Naive thymus-derived CD4-positive, alpha-beta T cell (primary cell): ENCODE results near the gene SYCP2L. TPM values are rescaled to one million over a fixed set of nuclear protein-coding genes. Genes with fewer than 3 reads are reported as not detected.
"Not testable (repeated sequence)": the region's sequence is repeated elsewhere in the genome, so short reads cannot be mapped to it uniquely, and the experiment has no call there.

Experiments
- ATAC-seq: fragments of 150-1000 bp; cut with Tn5 transposase; 2 replicates; pipeline ENCODE4 v1.10.0; 2021; ENCODE audit warnings: mild to moderate bottlenecking, moderate library complexity
- CTCF ChIA-PET: fragments of 350-600 bp; sonication (Branson Sonifier 250); formaldehyde crosslinking; loops from one replicate; lab custom pipeline; 2021; ENCODE audit warnings: antibody characterized with exemption; lab: Charles Lee
- POLR2A ChIA-PET: fragments of 350-600 bp; sonication (Branson Sonifier 250); formaldehyde crosslinking; loops from one replicate; lab custom pipeline; 2021; ENCODE audit warnings: antibody characterized with exemption, inconsistent platforms; lab: Charles Lee
- DNase-seq, 9 donors: peaks; one replicate each; pipeline versions ENCODE4 v3.0.0 to v3.0.0-alpha.2; 2020 to 2022; ENCODE audit warnings: mixed read lengths in 1 of 9
- H3K27ac ChIP-seq: one replicate; pipeline ENCODE4 v1.7.0; 2013; ENCODE audit warnings: mild to moderate bottlenecking, low read depth, low read length, moderate library complexity
- H3K27me3 ChIP-seq, 2 donors: one replicate each; pipeline ENCODE4 v1.7.0; 2013; ENCODE audit warnings: low read length in 2 of 2, mild to moderate bottlenecking in 2 of 2, moderate library complexity in 2 of 2; ENCODE audit not compliant: control insufficient read depth in 2 of 2, insufficient read depth in 2 of 2
- H3K36me3 ChIP-seq, 3 experiments: 1 replicate in 2 of 3; 2 replicates in 1 of 3; pipeline ENCODE4 v1.7.0; 2013; ENCODE audit warnings: low read length in 3 of 3, mild to moderate bottlenecking in 3 of 3, moderate library complexity in 1 of 3; ENCODE audit not compliant: insufficient read depth in 3 of 3, control insufficient read depth in 2 of 3
- H3K4me1 ChIP-seq, 2 donors: one replicate each; pipeline ENCODE4 v1.7.0; 2013; ENCODE audit warnings: low read length in 2 of 2, mild to moderate bottlenecking in 2 of 2, moderate library complexity in 1 of 2; ENCODE audit not compliant: control insufficient read depth in 2 of 2, insufficient read depth in 2 of 2
- H3K4me3 ChIP-seq: 2 replicates; pipeline ENCODE4 v1.7.0; 2013; ENCODE audit warnings: mild to moderate bottlenecking, low read length
- H3K9me3 ChIP-seq, 3 experiments: 1 replicate in 2 of 3; 2 replicates in 1 of 3; pipeline ENCODE4 v1.7.0; 2013; ENCODE audit warnings: low read length in 3 of 3; ENCODE audit not compliant: control insufficient read depth in 2 of 3
- H3K27ac Mint-ChIP-seq, 9 donors: one replicate each; pipeline ENCODE4 v1.8.0; 2020 to 2022; ENCODE audit warnings: mixed read lengths in 9 of 9, mild to moderate bottlenecking in 8 of 9, moderate library complexity in 5 of 9, inconsistent platforms in 2 of 9
- H3K27me3 Mint-ChIP-seq, 5 donors: one replicate each; pipeline ENCODE4 v1.8.0; 2021 to 2022; ENCODE audit warnings: mixed read lengths in 5 of 5, mild to moderate bottlenecking in 1 of 5
- H3K36me3 Mint-ChIP-seq, 5 donors: one replicate each; pipeline ENCODE4 v1.8.0; 2020 to 2022; ENCODE audit warnings: mixed read lengths in 5 of 5, mild to moderate bottlenecking in 3 of 5, inconsistent platforms in 1 of 5
- H3K4me1 Mint-ChIP-seq, 7 donors: one replicate each; pipeline ENCODE4 v1.8.0; 2020 to 2022; ENCODE audit warnings: mixed read lengths in 7 of 7, mild to moderate bottlenecking in 3 of 7, inconsistent platforms in 1 of 7
- H3K4me3 Mint-ChIP-seq, 10 donors: one replicate each; pipeline ENCODE4 v1.8.0; 2020 to 2022; ENCODE audit warnings: mild to moderate bottlenecking in 10 of 10, mixed read lengths in 10 of 10, moderate library complexity in 6 of 10, inconsistent platforms in 2 of 10
- H3K9me3 Mint-ChIP-seq, 11 donors: one replicate each; pipeline ENCODE4 v1.8.0; 2020 to 2022; ENCODE audit warnings: mixed read lengths in 11 of 11, mild to moderate bottlenecking in 4 of 11, inconsistent platforms in 1 of 11, moderate library complexity in 1 of 11
- intact Hi-C, 2 donors: fragments of 100-400 bp; cut with micrococcal nuclease; formaldehyde crosslinking; loops; one replicate each; pipeline ENCODE4 v1.15.1; 2023
- polyA plus RNA-seq, 2 donors: library from polyadenylated mRNA; unstranded; fragments of 300-500 nt; fragmentation: Illumina TruSeq; gene quantifications; one replicate each; pipeline ENCODE4 v1.2.3, GENCODE V29; 2021
- total RNA-seq, 6 experiments: library from RNA in 5 of 6; stranded (reverse) in 5 of 6; gene quantifications; 1 replicate in 5 of 6; 2 replicates in 1 of 6; pipeline ENCODE4 v1.2.3 and lab custom pipeline; 2021 to 2026

The SYCP2L gene
- total and polyA plus RNA-seq, 7 experiments from 2014 or later: 0.20 to 0.40 TPM; not detected in 5

- Mint-ChIP-seq H3K4me3 (no peak overlapping the region), H3K9me3 (peaks cover 0 to 2% (median 0%) of the 10 kb centered on the region in 11 donors), H3K27ac (no peak overlapping the region), H3K4me1 (no peaks in the 10 kb centered on the region), H3K36me3 (no peaks in the 10 kb centered on the region), H3K27me3 (peaks cover under 1 to 30% (median 11%) of the 10 kb centered on the region in 5 donors)
- intact Hi-C loops: no loop called here
- CTCF ChIA-PET: no interaction called here
- Histone ChIP-seq H3K36me3 (no peaks in the 10 kb centered on the region), H3K4me1 (no peaks in the 10 kb centered on the region), H3K9me3 (no peaks in the 10 kb centered on the region), H3K27ac (no peak overlapping the region), H3K4me3 (no peak overlapping the region), H3K27me3 (no peaks in the 10 kb centered on the region)
- DNase-seq (no peak), ATAC-seq (no peak)
- POLR2A ChIA-PET: no interaction called here
Observed at GRCh38 chr6:10874207-10874606, 12.6 kb upstream of the SYCP2L start.

- ATAC-seq (no peak), DNase-seq (no peak)
- no peaks in the 10 kb centered on the region for H3K9me3 ChIP-seq
- no peak overlapping the region for H3K4me3 ChIP-seq
- no peaks in the 10 kb centered on the region for H3K4me1 ChIP-seq
- Mint-ChIP-seq H3K27me3 (peaks cover 9 to 36% (median 19%) of the 10 kb centered on the region in 5 donors), H3K4me3 (no peak overlapping the region), H3K36me3 (no peaks in the 10 kb centered on the region), H3K4me1 (no peaks in the 10 kb centered on the region), H3K27ac (no peak overlapping the region), H3K9me3 (peaks cover 0 to 4% (median 0%) of the 10 kb centered on the region in 11 donors)
- ChIA-PET POLR2A (no interaction called here), CTCF (no interaction called here)
- H3K36me3 ChIP-seq: no peaks in the 10 kb centered on the region
- H3K27me3 ChIP-seq: no peaks in the 10 kb centered on the region
- intact Hi-C loops: no loop called here
- no peak overlapping the region for H3K27ac ChIP-seq
Observed at GRCh38 chr6:10875026-10875425, 11.8 kb upstream of the SYCP2L start.

- DNase-seq (no peak), ATAC-seq (no peak)
- ChIA-PET POLR2A (no interaction called here), CTCF (no interaction called here)
- H3K4me3 Mint-ChIP-seq: no peak overlapping the region
- H3K36me3 Mint-ChIP-seq: peaks cover 0 to 3% (median 0%) of the 10 kb centered on the region in 5 donors
- H3K27ac ChIP-seq: no peak overlapping the region
- H3K27me3 ChIP-seq: no peaks in the 10 kb centered on the region
- no peaks in the 10 kb centered on the region for H3K36me3 ChIP-seq
- no peaks in the 10 kb centered on the region for H3K9me3 ChIP-seq
- intact Hi-C loops: no loop called here
- H3K4me1 ChIP-seq: no peaks in the 10 kb centered on the region
- H3K9me3 Mint-ChIP-seq: peaks cover 0 to 6% (median 0%) of the 10 kb centered on the region in 11 donors
- H3K4me3 ChIP-seq: no peak overlapping the region
- peaks cover 0 to 3% (median 0%) of the 10 kb centered on the region in 7 donors for H3K4me1 Mint-ChIP-seq
- H3K27me3 Mint-ChIP-seq: peaks cover 25 to 45% (median 34%) of the 10 kb centered on the region in 5 donors
- H3K27ac Mint-ChIP-seq: no peak overlapping the region
Observed at GRCh38 chr6:10877012-10877411, 9.8 kb upstream of the SYCP2L start.

GRCh38 chr6:10877871-10878270, 9.0 kb upstream of the SYCP2L start:
- Histone ChIP-seq H3K9me3 (no peaks in the 10 kb centered on the region), H3K27ac (no peak overlapping the region), H3K27me3 (no peaks in the 10 kb centered on the region), H3K4me3 (no peak overlapping the region), H3K36me3 (no peaks in the 10 kb centered on the region), H3K4me1 (no peaks in the 10 kb centered on the region)
- ATAC-seq (no peak), DNase-seq (no peak)
- intact Hi-C loops: no loop called here
- Mint-ChIP-seq H3K27me3 (peaks cover 34 to 54% (median 42%) of the 10 kb centered on the region in 5 donors), H3K4me1 (peaks cover 0 to 7% (median 5%) of the 10 kb centered on the region in 7 donors), H3K36me3 (peaks cover 0 to 3% (median 0%) of the 10 kb centered on the region in 5 donors), H3K4me3 (no peak overlapping the region), H3K9me3 (peaks cover 0 to 6% (median 0%) of the 10 kb centered on the region in 11 donors), H3K27ac (no peak overlapping the region)
- ChIA-PET CTCF (no interaction called here), POLR2A (no interaction called here)

- Histone ChIP-seq H3K27me3 (peaks cover 0 to 3% of the 10 kb centered on the region in 2 donors), H3K9me3 (no peaks in the 10 kb centered on the region), H3K4me1 (no peaks in the 10 kb centered on the region), H3K27ac (no peak overlapping the region), H3K36me3 (no peaks in the 10 kb centered on the region), H3K4me3 (no peak overlapping the region)
- CTCF ChIA-PET: no interaction called here
- Mint-ChIP-seq H3K27me3 (peaks cover 36 to 66% (median 52%) of the 10 kb centered on the region in 5 donors), H3K36me3 (peaks cover 0 to 3% (median 0%) of the 10 kb centered on the region in 5 donors), H3K4me3 (no peak overlapping the region), H3K27ac (no peak overlapping the region), H3K4me1 (peaks cover 0 to 17% (median 5%) of the 10 kb centered on the region in 7 donors), H3K9me3 (peaks cover 0 to 8% (median 0%) of the 10 kb centered on the region in 11 donors)
- intact Hi-C loops: loop anchor here in 1 of 2 donors (10.0 kb wide), 1 partner anchor 466 kb away; the partner anchor contains the start of gene TFAP2A
- POLR2A ChIA-PET: no interaction called here
- DNase-seq (no peak), ATAC-seq (no peak)
Observed at GRCh38 chr6:10880366-10880765, 6.5 kb upstream of the SYCP2L start.

DNA sequence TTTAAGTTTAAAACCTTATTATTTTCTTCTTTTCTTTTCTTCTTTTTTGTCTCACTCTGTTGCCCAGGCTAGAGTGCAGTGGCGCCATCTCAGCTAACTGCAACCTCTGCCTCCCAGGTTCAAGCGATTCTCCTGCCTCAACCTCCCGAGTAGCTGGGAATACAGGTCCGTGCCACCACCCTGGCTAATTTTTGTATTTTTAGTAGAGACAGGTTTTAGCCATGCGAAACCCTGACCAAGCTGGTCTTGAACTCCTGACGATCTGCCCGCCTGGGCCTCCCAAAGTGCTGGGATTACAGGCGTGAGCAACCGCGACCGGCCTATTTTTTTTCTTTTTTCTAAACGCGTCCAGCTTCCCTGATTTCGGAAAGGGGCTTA, 4.6 kb upstream of the SYCP2L start:
- H3K36me3 Mint-ChIP-seq, H3K9me3 ChIP-seq, H3K4me1 ChIP-seq, H3K27me3 ChIP-seq, ATAC-seq, H3K36me3 ChIP-seq, POLR2A ChIA-PET, CTCF ChIA-PET, H3K27ac ChIP-seq, H3K4me3 ChIP-seq, DNase-seq: not testable (repeated sequence)
- Mint-ChIP-seq H3K27ac (peak overlapping the region in 1 of 9 donors; percentile 71), H3K9me3 (peaks cover 0 to 12% (median 0%) of the 10 kb centered on the region in 11 donors), H3K4me3 (peak overlapping the region in 1 of 10 donors; percentile 38), H3K4me1 (peaks cover 0 to 23% (median 10%) of the 10 kb centered on the region in 7 donors), H3K27me3 (peaks cover 44 to 78% (median 67%) of the 10 kb centered on the region in 5 donors)
- intact Hi-C loops: loop anchor here in 1 of 2 donors (10.0 kb wide), 1 partner anchor 467 kb away; the partner anchor contains the start of gene TFAP2A

- POLR2A ChIA-PET: no interaction called here
- H3K9me3 ChIP-seq: no peaks in the 10 kb centered on the region
- CTCF ChIA-PET: no interaction called here
- ATAC-seq: no peak
- peaks cover 0 to 26% (median 11%) of the 10 kb centered on the region in 7 donors for H3K4me1 Mint-ChIP-seq
- H3K27me3 ChIP-seq: peaks cover 0 to 8% of the 10 kb centered on the region in 2 donors
- H3K27ac ChIP-seq: no peak overlapping the region
- H3K9me3 Mint-ChIP-seq: peaks cover 0 to 12% (median 2%) of the 10 kb centered on the region in 11 donors
- H3K36me3 ChIP-seq: no peaks in the 10 kb centered on the region
- peak overlapping the region in 4 of 10 donors; percentile 9 to 42 (median 25) for H3K4me3 Mint-ChIP-seq
- intact Hi-C loops: loop anchor here in 1 of 2 donors (10.0 kb wide), 1 partner anchor 468 kb away; the partner anchor contains the start of gene TFAP2A
- no peak for DNase-seq
- peaks cover 0 to 3% (median 1%) of the 10 kb centered on the region in 5 donors for H3K36me3 Mint-ChIP-seq
- no peaks in the 10 kb centered on the region for H3K4me1 ChIP-seq
- no peak overlapping the region for H3K4me3 ChIP-seq
- peak overlapping the region in 1 of 9 donors; percentile 71 for H3K27ac Mint-ChIP-seq
- H3K27me3 Mint-ChIP-seq: peaks cover 48 to 82% (median 72%) of the 10 kb centered on the region in 5 donors
Observed at GRCh38 chr6:10882657-10883171, 4.1 kb upstream of the SYCP2L start.
